GM12878 (cell line): Measurements from ENCODE around the gene PAK5.

Experiments used
- POLR2A ChIP-seq: IDR thresholded peaks from 2 replicates; pipeline ENCODE4 v1.6.1; 2011; ENCODE audit warnings: low read depth, mild to moderate bottlenecking, low read length
- SMAD5 ChIP-seq: IDR thresholded peaks from 2 replicates; pipeline ENCODE4 v1.6.1; 2016; ENCODE audit warnings: antibody characterized with exemption, low read depth

GRCh38 chr20:9570612-9571011 is 268.3 kb downstream of the PAK5 start:
- TF ChIP-seq POLR2A (no peak), SMAD5 (no peak)
